H9 (cell line): Measurements from ENCODE around the gene PRODH2. TPM values are rescaled to one million over a fixed set of nuclear protein-coding genes. Genes with fewer than 3 reads are reported as not detected.

Experiments used
- DNase-seq: peaks from one replicate; pipeline ENCODE4 v3.0.0-alpha.2; 2017
- H2AFZ ChIP-seq: one replicate; pipeline ENCODE4 v1.6.1; 2013; ENCODE audit warnings: mild to moderate bottlenecking, low read length, control low read depth, moderate library complexity
- H2AK5ac ChIP-seq: 2 replicates; pipeline ENCODE4 v1.6.1; 2013; ENCODE audit warnings: low read length, control low read depth, mixed read lengths; ENCODE audit not compliant: insufficient read length
- H2BK120ac ChIP-seq: one replicate; pipeline ENCODE4 v1.6.1; 2013; ENCODE audit warnings: low read depth, mild to moderate bottlenecking, low read length, control low read depth, inconsistent platforms; ENCODE audit not compliant: poor library complexity, severe bottlenecking
- H2BK12ac ChIP-seq: 2 replicates; pipeline ENCODE4 v1.6.1; 2013; ENCODE audit warnings: low read length, control low read depth, mixed read lengths, low read depth; ENCODE audit not compliant: insufficient read length
- H2BK15ac ChIP-seq: 2 replicates; pipeline ENCODE4 v1.6.1; 2013; ENCODE audit warnings: low read depth, low read length, control low read depth
- H2BK20ac ChIP-seq: one replicate; pipeline ENCODE4 v1.6.1; 2013; ENCODE audit warnings: low read depth, mild to moderate bottlenecking, low read length, control low read depth, inconsistent platforms; ENCODE audit not compliant: poor library complexity, severe bottlenecking
- H2BK5ac ChIP-seq: 2 replicates; pipeline ENCODE4 v1.6.1; 2013; ENCODE audit warnings: low read length, control low read depth, mixed read lengths; ENCODE audit not compliant: insufficient read length
- H3K14ac ChIP-seq: 2 replicates; pipeline ENCODE4 v1.6.1; 2013; ENCODE audit warnings: low read length, control low read depth; ENCODE audit not compliant: insufficient read depth
- H3K18ac ChIP-seq: 2 replicates; pipeline ENCODE4 v1.6.1; 2013; ENCODE audit warnings: low read depth, mild to moderate bottlenecking, mixed read lengths, low read length, control low read depth; ENCODE audit not compliant: insufficient read length
- H3K23ac ChIP-seq: 2 replicates; pipeline ENCODE4 v1.6.1; 2013; ENCODE audit warnings: low read length, control low read depth, mixed read lengths, low read depth; ENCODE audit not compliant: insufficient read length
- H3K23me2 ChIP-seq: 2 replicates; pipeline ENCODE4 v1.6.1; 2013; ENCODE audit warnings: low read depth, mild to moderate bottlenecking, mixed read lengths, low read length, control low read depth; ENCODE audit not compliant: insufficient read length, poor library complexity, severe bottlenecking
- H3K27ac ChIP-seq: 2 replicates; pipeline ENCODE4 v1.5.1; 2013; ENCODE audit warnings: low read length, control low read depth, mixed read lengths, low read depth; ENCODE audit not compliant: insufficient read length
- H3K27me3 ChIP-seq: 2 replicates; pipeline ENCODE4 v1.6.1; 2013; ENCODE audit warnings: low read length, control low read depth, inconsistent platforms; ENCODE audit not compliant: insufficient read depth
- H3K4ac ChIP-seq: 2 replicates; pipeline ENCODE4 v1.6.1; 2013; ENCODE audit warnings: low read depth, mild to moderate bottlenecking, control low read depth, inconsistent platforms, low read length, moderate library complexity
- H3K4me1 ChIP-seq: 2 replicates; pipeline ENCODE4 v1.6.1; 2013; ENCODE audit warnings: low read length, control low read depth, inconsistent platforms; ENCODE audit not compliant: insufficient read depth
- H3K4me2 ChIP-seq: 2 replicates; pipeline ENCODE4 v1.6.1; 2013; ENCODE audit warnings: low read length, control low read depth, mixed read lengths; ENCODE audit not compliant: insufficient read length, insufficient read depth
- H3K56ac ChIP-seq: 2 replicates; pipeline ENCODE4 v1.6.1; 2013; ENCODE audit warnings: low read depth, mild to moderate bottlenecking, mixed read lengths, low read length, control low read depth; ENCODE audit not compliant: insufficient read length
- H3K79me1 ChIP-seq: 2 replicates; pipeline ENCODE4 v1.6.1; 2013; ENCODE audit warnings: low read depth, mild to moderate bottlenecking, moderate library complexity, low read length, control low read depth, inconsistent platforms; ENCODE audit not compliant: insufficient read depth, poor library complexity, severe bottlenecking
- H3K79me2 ChIP-seq: 2 replicates; pipeline ENCODE4 v1.6.1; 2013; ENCODE audit warnings: low read length, control low read depth, inconsistent platforms; ENCODE audit not compliant: insufficient read depth
- H3K9ac ChIP-seq: 2 replicates; pipeline ENCODE4 v1.6.1; 2013; ENCODE audit warnings: low read length, control low read depth, mixed read lengths; ENCODE audit not compliant: insufficient read length; ENCODE audit errors: extremely low read depth
- H3K9me3 ChIP-seq: one replicate; pipeline ENCODE4 v1.6.1; 2013; ENCODE audit warnings: low read depth, low read length, inconsistent platforms; ENCODE audit not compliant: control insufficient read depth
- H3T11ph ChIP-seq: one replicate; pipeline ENCODE4 v1.6.1; 2013; ENCODE audit warnings: mild to moderate bottlenecking, low read length, control low read depth, inconsistent platforms
- H4K20me1 ChIP-seq: one replicate; pipeline ENCODE4 v1.6.1; 2013; ENCODE audit not compliant: control insufficient read depth, insufficient read length, insufficient read depth
- H4K5ac ChIP-seq: 2 replicates; pipeline ENCODE4 v1.6.1; 2013; ENCODE audit warnings: low read depth, mild to moderate bottlenecking, mixed read lengths, low read length, control low read depth; ENCODE audit not compliant: insufficient read length
- H4K8ac ChIP-seq: replicated peaks from 2 replicates; pipeline ENCODE4 v1.6.1; 2013; ENCODE audit warnings: low read length, control low read depth, mixed read lengths, low read depth; ENCODE audit not compliant: insufficient read length
- H4K91ac ChIP-seq: 2 replicates; pipeline ENCODE4 v1.6.1; 2013; ENCODE audit warnings: low read depth, mild to moderate bottlenecking, moderate library complexity, mixed read lengths, low read length, control low read depth; ENCODE audit not compliant: insufficient read length
- H3K27ac Mint-ChIP-seq, 3 experiments: 2 replicates in 2 of 3; 3 replicates in 1 of 3; pipeline ENCODE4 v1.8.0; 2020 to 2021; ENCODE audit warnings: mixed read lengths in 3 of 3, mild to moderate bottlenecking in 1 of 3, moderate library complexity in 1 of 3
- H3K27me3 Mint-ChIP-seq: 2 replicates; pipeline ENCODE4 v1.8.0; 2021; ENCODE audit warnings: low read depth, mild to moderate bottlenecking, moderate library complexity, mixed read lengths
- H3K36me3 Mint-ChIP-seq, 3 experiments: 2 replicates in 2 of 3; 3 replicates in 1 of 3; pipeline ENCODE4 v1.8.0; 2020 to 2021; ENCODE audit warnings: low read depth in 3 of 3, mixed read lengths in 3 of 3; ENCODE audit not compliant: insufficient read depth in 1 of 3
- H3K4me1 Mint-ChIP-seq, 2 experiments: 2 replicates each; pipeline ENCODE4 v1.8.0; 2020; ENCODE audit warnings: mixed read lengths in 2 of 2
- H3K4me3 Mint-ChIP-seq, 2 experiments: 2 replicates in 1 of 2; 3 replicates in 1 of 2; pipeline ENCODE4 v1.8.0; 2020 to 2021; ENCODE audit warnings: mild to moderate bottlenecking in 2 of 2, mixed read lengths in 2 of 2, moderate library complexity in 1 of 2
- H3K9me3 Mint-ChIP-seq, 2 experiments: 2 replicates in 1 of 2; 3 replicates in 1 of 2; pipeline ENCODE4 v1.8.0; 2020; ENCODE audit warnings: mild to moderate bottlenecking in 2 of 2, mixed read lengths in 2 of 2, moderate library complexity in 1 of 2
- CTCF ChIP-seq: fragments of 200-600 bp; sonication (generic); conservative IDR thresholded peaks from 3 replicates; pipeline ENCODE4 v1.8.0; 2021; ENCODE audit warnings: antibody characterized with exemption, mild to moderate bottlenecking
- WGBS: extraction: QIAGEN DNeasy Blood & Tissue Kit; methylation state at CpG from one replicate; pipeline ENCODE4 v1.1.7; 2013; ENCODE audit warnings: missing lambda C conversion rate, low lambda C conversion rate, mixed read lengths; ENCODE audit not compliant: insufficient read length; ENCODE audit errors: extremely low coverage; 5-methylcytosine and 5-hydroxymethylcytosine counted together
- total RNA-seq: library from RNA; stranded (reverse); gene quantifications from 2 replicates; pipeline ENCODE4 v1.2.1, GENCODE V29; 2021

The PRODH2 gene
- total RNA-seq, 1 experiment from 2014 or later, result not detected

- no peak overlapping the region for H3K9ac ChIP-seq
- Mint-ChIP-seq H3K4me1 (peaks cover 13 to 18% of the 10 kb centered on the region in 2 experiments), H3K27me3 (peaks cover 7% of the 10 kb centered on the region), H3K36me3 (no peaks in the 10 kb centered on the region), H3K4me3 (no peak overlapping the region), H3K9me3 (peaks cover under 1 to 2% of the 10 kb centered on the region in 2 experiments; a peak in 2 of 5 replicates), H3K27ac (no peak overlapping the region)
- peaks cover 3% of the 10 kb centered on the region; the same call in 1 of the 2 replicates for H3K4me1 ChIP-seq
- H3K79me1 ChIP-seq, result no peaks in the 10 kb centered on the region
- H3K18ac ChIP-seq, result no peak overlapping the region
- H2BK20ac ChIP-seq, result no peak overlapping the region
- no peak for TF ChIP-seq CTCF
- no peak overlapping the region for H3T11ph ChIP-seq
- H3K79me2 ChIP-seq, result no peaks in the 10 kb centered on the region
- H3K4ac ChIP-seq, result no peak overlapping the region
- H4K91ac ChIP-seq, result no peak overlapping the region
- no peaks in the 10 kb centered on the region for H3K9me3 ChIP-seq
- H4K8ac ChIP-seq, result no peak overlapping the region
- no peaks in the 10 kb centered on the region for H3K23me2 ChIP-seq
- H3K14ac ChIP-seq, result no peak overlapping the region
- H2AK5ac ChIP-seq, result no peak overlapping the region
- no peak overlapping the region for H3K56ac ChIP-seq
- no peak for DNase-seq
- no peak overlapping the region for H2BK120ac ChIP-seq
- H2BK5ac ChIP-seq, result no peak overlapping the region
- H4K5ac ChIP-seq, result no peak overlapping the region
- H4K20me1 ChIP-seq, result no peaks in the 10 kb centered on the region
- no peak overlapping the region for H3K23ac ChIP-seq
- no peak overlapping the region for H2BK12ac ChIP-seq
- H3K27ac ChIP-seq, result no peak overlapping the region
- no CpG with 5 or more reads among the region's 3 CpGs for WGBS
- H2AFZ ChIP-seq, result no peak overlapping the region
- H3K4me2 ChIP-seq, result no peak overlapping the region
- no peaks in the 10 kb centered on the region for H3K27me3 ChIP-seq
- H2BK15ac ChIP-seq, result no peak overlapping the region
Measured at GRCh38 chr19:35818445-35818844, 5.8 kb upstream of the PRODH2 start.
